HepG2 (cell line): ENCODE data around the gene ENPP7. TPM values are rescaled to one million over a fixed set of nuclear protein-coding genes. Genes with fewer than 3 reads are reported as not detected.
A peak's percentile ranks its signal among the peaks of the same experiment; 100 is the strongest.

ENCODE experiments used
- CSRNP1 ChIP-seq: sonication (generic); formaldehyde crosslinking; IDR thresholded peaks from 2 replicates; pipeline ENCODE4 v1.8.1; 2023; ENCODE audit warnings: mild to moderate bottlenecking, missing genetic modification reagents
- E2F2 ChIP-seq: sonication (generic); formaldehyde crosslinking; IDR thresholded peaks from 2 replicates; pipeline ENCODE4 v1.4.0; 2020; ENCODE audit warnings: missing genetic modification reagents, borderline replicate concordance
- EHMT2 ChIP-seq: fragments of 200-600 bp; sonication (generic); IDR thresholded peaks from 2 replicates; pipeline ENCODE4 v1.7.0; 2017; ENCODE audit warnings: antibody characterized with exemption, low read depth, low read length, borderline replicate concordance
- ELF4 ChIP-seq: sonication (generic); formaldehyde crosslinking; IDR thresholded peaks from 2 replicates; pipeline ENCODE4 v1.5.0; 2020; ENCODE audit warnings: missing genetic modification reagents, mild to moderate bottlenecking, moderate library complexity, borderline replicate concordance
- HNF4G ChIP-seq, 2 experiments: sonication (generic) in 1 of 2; formaldehyde crosslinking in 1 of 2; IDR thresholded peaks; 2 replicates each; pipeline versions ENCODE4 v1.4.0 to v1.6.1; 2011 to 2020; ENCODE audit warnings: borderline replicate concordance in 2 of 2, low read depth in 2 of 2, mild to moderate bottlenecking in 2 of 2, low read length in 1 of 2, missing genetic modification reagents in 1 of 2, moderate library complexity in 1 of 2
- JARID2 ChIP-seq: sonication (generic); formaldehyde crosslinking; IDR thresholded peaks from 2 replicates; pipeline ENCODE4 v1.8.1; 2023; ENCODE audit warnings: missing genetic modification reagents, inconsistent platforms; ENCODE audit not compliant: insufficient replicate concordance
- KDM5B ChIP-seq: sonication (generic); formaldehyde crosslinking; IDR thresholded peaks from 2 replicates; pipeline ENCODE4 v1.4.0; 2020; ENCODE audit warnings: missing genetic modification reagents, mild to moderate bottlenecking, borderline replicate concordance
- KLF12 ChIP-seq: sonication (generic); formaldehyde crosslinking; IDR thresholded peaks from 2 replicates; pipeline ENCODE4 v1.4.0; 2020; ENCODE audit warnings: missing genetic modification reagents, borderline replicate concordance
- NFIB ChIP-seq: sonication (generic); formaldehyde crosslinking; IDR thresholded peaks from 2 replicates; pipeline ENCODE4 v1.9.0; 2021; ENCODE audit warnings: missing genetic modification reagents, mild to moderate bottlenecking, borderline replicate concordance
- NR3C1 ChIP-seq: sonication (generic); formaldehyde crosslinking; IDR thresholded peaks from 2 replicates; pipeline ENCODE4 v1.4.0; 2020; ENCODE audit warnings: missing genetic modification reagents
- PLSCR1 ChIP-seq: sonication (generic); formaldehyde crosslinking; IDR thresholded peaks from 2 replicates; pipeline ENCODE4 v1.5.0; 2020; ENCODE audit warnings: missing genetic modification reagents, mild to moderate bottlenecking, borderline replicate concordance
- RARA ChIP-seq: IDR thresholded peaks from 2 replicates; pipeline ENCODE4 v1.6.1; 2016; ENCODE audit warnings: missing genetic modification reagents, missing compliant biosample characterization
- SNRNP70 ChIP-seq: fragments of 200-400 bp; formaldehyde crosslinking; IDR thresholded peaks from 2 replicates; pipeline ENCODE4 v1.6.1; 2017; ENCODE audit warnings: mild to moderate bottlenecking, low read depth, low read length, moderate library complexity
- THAP7 ChIP-seq: sonication (generic); formaldehyde crosslinking; IDR thresholded peaks from 2 replicates; pipeline ENCODE4 v1.8.1; 2023; ENCODE audit warnings: mild to moderate bottlenecking, missing genetic modification reagents
- ZBTB33 ChIP-seq: sonication (generic); formaldehyde crosslinking; IDR thresholded peaks from 2 replicates; pipeline ENCODE4 v1.4.0; 2020; ENCODE audit warnings: missing genetic modification reagents
- ZMYM3 ChIP-seq: sonication (generic); formaldehyde crosslinking; IDR thresholded peaks from 2 replicates; pipeline ENCODE4 v1.5.1; 2020; ENCODE audit warnings: mild to moderate bottlenecking, missing genetic modification reagents
- ZNF205 ChIP-seq: IDR thresholded peaks from 2 replicates; pipeline ENCODE4 v1.6.1; 2018; ENCODE audit warnings: missing biosample characterization, missing genetic modification reagents
- ZNF572 ChIP-seq: sonication (generic); formaldehyde crosslinking; IDR thresholded peaks from 2 replicates; pipeline ENCODE4 v1.5.1; 2020; ENCODE audit warnings: mild to moderate bottlenecking, missing genetic modification reagents
- polyA plus RNA-seq, 8 experiments: library from polyadenylated mRNA; depleted of rRNA in 3 of 8; stranded (reverse) in 7 of 8; unstranded in 1 of 8; fragments of >200 nt; fragmentation: Illumina TruSeq in 4 of 8; extraction: Trizol in 4 of 8; gene quantifications; 2 replicates each; pipeline versions ENCODE4 v1.2.1 to v1.2.3, GENCODE V29; 2011 to 2016; ENCODE audit warnings: low read depth in 4 of 8, missing spikeins in 1 of 8, mixed read lengths in 1 of 8; ENCODE audit not compliant: insufficient read depth in 1 of 8
- total RNA-seq, 5 experiments: library from RNA; depleted of rRNA; stranded (reverse); fragments of >200 nt; fragmentation: Illumina TruSeq; extraction: Trizol; gene quantifications; 2 replicates each; pipeline ENCODE4 v1.2.3, GENCODE V29; 2016; ENCODE audit warnings: low read depth in 1 of 5
- TF ChIP-seq, protein P1 (sequence below): IDR thresholded peaks from 2 replicates; pipeline ENCODE4 v1.6.1; 2018; ENCODE audit warnings: missing genetic modification reagents, mild to moderate bottlenecking, missing compliant biosample characterization

ENPP7 gene
- total and polyA plus RNA-seq, 2 of the 13 experiments (the other 11 are each of a cell fraction or from before 2014, with no cell fraction given): 1.1 to 2.2 TPM

- no peak for TF ChIP-seq NR3C1 (CRISPR knock-in tag)
- TF ChIP-seq ZNF205 (CRISPR knock-in tag): 0 out of 2 replicates have a peak, but pooled peaks have one; percentile 30
- TF ChIP-seq HNF4G (IDR thresholded peaks at IDR 0.05; ENCODE audit: borderline replicate concordance, low read depth, low read length): no peak; the same call in 1 of the 2 replicates
- peak; percentile 18; the same call in 1 of the 2 replicates for TF ChIP-seq HNF4G (CRISPR knock-in tag; IDR thresholded peaks at IDR 0.05; ENCODE audit: borderline replicate concordance, low read depth)
- peak; percentile 68 for TF ChIP-seq ZMYM3 (CRISPR knock-in tag)
- no peak for TF ChIP-seq ZBTB33 (CRISPR knock-in tag)
- TF ChIP-seq ZNF572 (CRISPR knock-in tag): peak; percentile 88
- TF ChIP-seq, protein P1, sequence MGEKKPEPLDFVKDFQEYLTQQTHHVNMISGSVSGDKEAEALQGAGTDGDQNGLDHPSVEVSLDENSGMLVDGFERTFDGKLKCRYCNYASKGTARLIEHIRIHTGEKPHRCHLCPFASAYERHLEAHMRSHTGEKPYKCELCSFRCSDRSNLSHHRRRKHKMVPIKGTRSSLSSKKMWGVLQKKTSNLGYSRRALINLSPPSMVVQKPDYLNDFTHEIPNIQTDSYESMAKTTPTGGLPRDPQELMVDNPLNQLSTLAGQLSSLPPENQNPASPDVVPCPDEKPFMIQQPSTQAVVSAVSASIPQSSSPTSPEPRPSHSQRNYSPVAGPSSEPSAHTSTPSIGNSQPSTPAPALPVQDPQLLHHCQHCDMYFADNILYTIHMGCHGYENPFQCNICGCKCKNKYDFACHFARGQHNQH (CRISPR knock-in tag): 0 out of 2 replicates have a peak, but pooled peaks have one; percentile 12
- no peak; the same call in none of the 2 replicates for TF ChIP-seq KDM5B
- no peak for TF ChIP-seq NFIB (CRISPR knock-in tag)
- TF ChIP-seq KLF12 (CRISPR knock-in tag): peak; percentile 86; the same call in 1 of the 2 replicates
- no peak for TF ChIP-seq PLSCR1 (CRISPR knock-in tag)
- TF ChIP-seq E2F2 (CRISPR knock-in tag): no peak
- peak; percentile 45 for TF ChIP-seq JARID2 (CRISPR knock-in tag)
- TF ChIP-seq EHMT2: no peak
- no peak for TF ChIP-seq THAP7
- TF ChIP-seq RARA (CRISPR knock-in tag): peak; percentile 37; the same call in 1 of the 2 replicates
- TF ChIP-seq ELF4 (CRISPR knock-in tag): 0 out of 2 replicates have a peak, but pooled peaks have one; percentile 49
- TF ChIP-seq SNRNP70: no peak
- TF ChIP-seq CSRNP1 (CRISPR knock-in tag): no peak; the same call in 1 of the 2 replicates
Measured at GRCh38 chr17:79777120-79777893, 46.6 kb downstream of the ENPP7 start (continued).
